ENCODE measurements around the gene DAG1.

DAG1 gene

GRCh38 chr3:49568965-49569364 lies 98.9 kb downstream of the DAG1 start:
- no peak for TF ChIP-seq CTCF (conservative IDR thresholded peaks at IDR 0.05; ENCODE audit: low read depth)
- DNase-seq (ENCODE audit: low spot score), result no peak
- ChIA-PET CTCF (no interaction called here), POLR2A (ENCODE audit: low non-redundant PET) (no interaction called here)
- no peak overlapping the region for H3K27ac ChIP-seq

GRCh38 chr3:49570028-49570654 lies 100.1 kb downstream of the DAG1 start:
- no peak overlapping the region for H3K27ac ChIP-seq
- no peak for DNase-seq (ENCODE audit: low spot score)
- no peak for TF ChIP-seq CTCF (conservative IDR thresholded peaks at IDR 0.05; ENCODE audit: low read depth)
- ChIA-PET POLR2A (ENCODE audit: low non-redundant PET) (no interaction called here), CTCF (interaction anchor here (0.8 to 0.9 kb wide), 2 partner anchors 31 to 52 kb away, joined by 3 to 5 read pairs; no protein-coding TSS in a partner anchor)

- POLR2A ChIA-PET (ENCODE audit: low non-redundant PET), result no interaction called here
- DNase-seq (ENCODE audit: low spot score), result no peak
- no peak for TF ChIP-seq CTCF (conservative IDR thresholded peaks at IDR 0.05; ENCODE audit: low read depth)
- CTCF ChIA-PET, result no interaction called here
- no peak overlapping the region for H3K27ac ChIP-seq
These were observed 112.1 kb downstream of the DAG1 start for GRCh38 chr3:49582177-49582576.

Measured in RWPE1 (cell line).